GM21786 (cell line): ENCODE results near the gene EPHB1.

Source experiments
- ATAC-seq: cut with Tn5 transposase; IDR thresholded peaks from one replicate; pipeline ENCODE4 v1.9.1; 2021; ENCODE audit not compliant: unreplicated experiment

EPHB1 gene

DNA sequence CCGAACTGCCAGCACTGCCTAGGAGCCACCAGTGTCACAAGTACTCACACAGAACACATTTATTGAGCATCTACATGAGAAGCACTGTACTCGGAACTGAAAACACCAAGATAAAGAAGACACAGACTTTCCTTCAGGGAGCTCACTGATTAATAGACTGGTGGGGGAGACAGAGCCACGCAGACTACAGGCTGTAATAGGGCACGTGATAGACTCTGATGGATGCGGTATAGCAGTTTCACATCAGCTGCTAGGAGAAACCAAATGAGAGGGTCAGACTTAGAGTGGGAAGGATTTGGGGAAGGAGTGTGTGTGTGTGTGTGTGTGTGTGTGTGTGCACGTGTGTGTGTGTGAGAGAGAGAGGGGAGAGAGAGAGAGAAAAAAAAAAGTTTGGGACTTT lies 12.1 kb downstream of the EPHB1 start:
- ATAC-seq, result no peak

DNA sequence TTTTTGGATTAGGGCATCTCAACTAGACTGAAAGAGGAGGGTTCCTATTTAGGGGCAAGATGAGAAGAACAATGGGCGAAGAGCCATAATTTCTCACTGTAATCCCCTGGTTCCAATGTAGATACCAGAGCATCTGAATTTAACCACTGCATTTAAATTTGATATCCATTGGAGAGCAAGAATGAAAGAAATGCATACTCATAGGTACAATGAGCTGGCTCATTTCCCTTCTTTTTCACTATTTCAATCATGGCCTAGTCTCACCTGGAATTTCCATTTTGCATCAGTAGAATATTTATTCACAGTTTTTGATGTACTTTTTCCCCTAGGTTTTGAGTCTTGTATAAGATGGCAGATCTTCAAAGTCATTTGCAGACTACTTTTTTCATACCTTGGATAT lies 13.8 kb downstream of the EPHB1 start:
- no peak for ATAC-seq

DNA sequence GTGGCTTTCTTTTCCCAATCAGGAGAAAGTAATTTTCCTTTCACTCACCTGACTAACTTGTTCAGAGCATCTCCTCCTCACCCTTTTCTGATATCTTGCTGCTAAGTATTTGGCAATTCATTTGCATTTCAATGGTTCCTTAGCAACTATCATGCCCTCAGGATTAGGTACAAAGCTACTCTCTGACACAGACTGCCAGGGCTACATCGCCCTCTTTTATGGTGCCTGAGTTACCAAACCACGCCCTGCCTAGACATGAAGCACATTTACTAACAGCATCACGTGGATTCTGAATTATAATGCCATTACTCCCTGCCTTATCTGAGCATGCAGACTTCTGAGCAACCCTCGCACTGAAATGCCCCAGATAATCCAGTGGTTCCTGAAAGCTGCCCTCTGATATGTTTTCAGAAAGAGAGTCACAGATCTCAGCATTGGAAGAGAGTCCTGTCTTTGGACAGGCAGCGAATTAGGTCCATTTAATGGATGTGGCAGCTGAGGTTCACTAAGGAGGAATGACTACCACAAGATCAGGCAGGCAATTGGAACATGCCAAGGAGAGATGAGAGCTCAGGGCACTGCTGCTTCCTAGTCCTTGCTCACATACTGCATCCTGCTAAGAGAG lies 14.5 kb downstream of the EPHB1 start:
- no peak for ATAC-seq

- no peak for ATAC-seq
These were observed 15.0 kb downstream of the EPHB1 start for GRCh38 chr3:134810052-134810435.

DNA sequence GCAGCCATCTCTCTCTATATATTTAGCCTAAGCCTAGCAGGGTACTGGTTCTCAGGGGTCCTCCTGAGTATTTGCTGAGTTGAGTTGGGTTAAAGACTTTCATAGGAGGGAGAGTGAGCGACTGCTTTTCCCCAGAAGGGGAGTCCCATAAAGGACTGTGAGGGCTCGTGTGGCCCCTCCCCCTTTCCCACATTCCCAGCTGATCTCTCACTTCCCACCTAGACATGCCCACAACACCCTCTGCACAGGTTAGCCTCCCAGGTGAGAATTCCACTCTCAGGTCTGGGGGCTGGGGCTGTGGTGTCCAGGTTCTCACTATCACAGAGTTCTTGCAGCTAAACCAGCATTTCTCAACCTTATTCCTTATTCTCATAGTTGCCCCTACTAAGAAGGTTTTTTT lies 15.8 kb downstream of the EPHB1 start:
- no peak for ATAC-seq

GRCh38 chr3:134813618-134814017 lies 18.6 kb downstream of the EPHB1 start:
- ATAC-seq, result no peak

- no peak for ATAC-seq
These were observed 20.5 kb downstream of the EPHB1 start for GRCh38 chr3:134815519-134815918.

DNA sequence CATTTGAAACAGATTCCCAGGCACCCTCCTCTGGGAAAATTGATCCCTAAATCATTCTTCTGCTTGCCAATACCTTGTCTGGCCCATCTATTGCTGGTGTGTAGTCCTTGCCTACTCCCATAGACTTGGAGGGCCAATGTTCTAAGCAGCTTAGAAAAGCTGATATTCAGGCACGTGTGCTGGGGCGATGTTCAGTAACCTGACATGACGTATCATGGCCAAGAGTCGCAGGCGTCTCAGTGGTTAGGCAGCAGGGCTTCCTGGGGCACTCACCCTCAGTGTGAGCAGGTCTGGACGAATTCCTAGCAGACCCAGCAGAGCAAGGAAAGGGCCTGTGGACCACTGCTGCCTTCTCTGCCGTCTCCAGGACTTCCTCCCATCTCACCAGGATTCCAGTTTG lies 21.6 kb downstream of the EPHB1 start:
- ATAC-seq, result no peak

GRCh38 chr3:134817297-134817696 lies 22.2 kb downstream of the EPHB1 start:
- peak; percentile 47 for ATAC-seq

DNA sequence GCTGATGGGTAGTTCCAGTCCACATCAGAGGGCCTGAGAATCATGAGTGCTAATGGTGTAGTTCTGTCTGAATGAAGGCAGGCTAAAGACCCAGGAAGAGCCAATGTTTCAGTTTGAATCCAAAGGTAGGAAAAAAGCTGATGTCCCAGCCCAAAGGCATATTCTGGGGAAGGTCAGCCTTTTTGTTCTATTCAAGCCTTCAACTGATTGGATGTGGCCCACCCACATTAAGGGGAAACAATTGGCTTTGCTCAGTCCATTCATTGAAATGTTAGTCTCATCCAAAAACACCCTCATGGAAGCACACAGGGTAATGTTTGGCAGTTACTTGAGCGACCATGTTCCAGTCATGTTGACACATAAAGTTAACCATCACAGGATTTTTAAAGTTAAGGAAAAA lies 25.9 kb downstream of the EPHB1 start:
- ATAC-seq, result no peak

GRCh38 chr3:134822090-134822489 lies 27.0 kb downstream of the EPHB1 start:
- ATAC-seq, result no peak

DNA sequence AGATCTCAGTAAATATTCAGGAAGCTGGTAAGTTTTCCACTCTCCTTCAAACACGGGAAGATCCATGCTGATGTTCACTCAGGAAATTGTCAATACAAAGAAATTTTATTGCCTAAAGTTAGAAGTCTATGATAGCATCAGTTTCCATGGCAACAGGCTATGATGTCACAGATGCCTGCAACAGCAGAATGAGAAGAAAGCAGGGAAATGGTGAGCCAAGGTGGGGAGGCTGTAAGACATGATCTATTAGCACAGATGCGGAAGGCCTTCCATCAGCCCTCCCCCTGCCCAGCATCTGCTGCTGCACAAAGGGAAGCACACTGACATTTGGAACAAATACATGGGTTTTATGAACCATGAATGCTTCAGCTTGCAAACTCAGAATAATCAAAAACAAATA lies 28.6 kb downstream of the EPHB1 start:
- ATAC-seq, result no peak

DNA sequence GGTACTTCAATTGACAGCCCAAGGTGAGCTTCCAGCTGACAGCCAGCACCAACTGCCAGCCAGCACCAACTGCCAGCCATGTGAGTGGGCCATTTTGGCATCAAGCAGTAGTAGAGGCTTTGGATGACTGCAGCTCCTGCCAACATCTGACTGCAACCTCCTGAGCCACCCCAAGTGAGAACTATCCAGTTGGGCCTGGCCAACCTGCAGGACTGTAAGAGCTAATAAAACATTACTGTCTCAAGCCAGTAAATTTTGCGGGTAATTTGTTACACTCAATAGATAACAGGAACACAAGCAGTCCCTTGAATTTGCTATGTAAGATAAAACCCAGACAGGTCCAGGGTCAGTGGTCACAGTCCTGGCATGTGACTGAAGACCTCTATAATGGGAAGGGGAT lies 29.7 kb downstream of the EPHB1 start:
- no peak for ATAC-seq

DNA sequence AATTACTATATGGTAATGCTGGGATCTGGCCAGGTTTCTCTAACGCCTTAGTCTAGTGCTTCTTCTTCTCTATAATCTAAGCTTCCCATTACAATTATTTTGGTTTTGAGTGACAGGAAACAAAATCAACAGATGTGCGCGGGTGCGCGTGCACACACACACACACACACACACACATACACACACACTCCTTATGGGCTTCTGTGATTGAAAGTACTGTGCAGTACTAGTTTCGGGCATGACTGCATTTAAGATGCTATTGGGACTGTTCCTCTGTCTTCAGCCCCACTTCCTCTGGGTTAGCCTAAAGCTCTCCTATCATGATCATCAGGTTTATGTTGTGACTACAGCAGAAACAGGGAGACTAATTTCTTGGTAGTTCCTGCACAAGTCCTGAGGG lies 32.2 kb downstream of the EPHB1 start:
- no peak for ATAC-seq

DNA sequence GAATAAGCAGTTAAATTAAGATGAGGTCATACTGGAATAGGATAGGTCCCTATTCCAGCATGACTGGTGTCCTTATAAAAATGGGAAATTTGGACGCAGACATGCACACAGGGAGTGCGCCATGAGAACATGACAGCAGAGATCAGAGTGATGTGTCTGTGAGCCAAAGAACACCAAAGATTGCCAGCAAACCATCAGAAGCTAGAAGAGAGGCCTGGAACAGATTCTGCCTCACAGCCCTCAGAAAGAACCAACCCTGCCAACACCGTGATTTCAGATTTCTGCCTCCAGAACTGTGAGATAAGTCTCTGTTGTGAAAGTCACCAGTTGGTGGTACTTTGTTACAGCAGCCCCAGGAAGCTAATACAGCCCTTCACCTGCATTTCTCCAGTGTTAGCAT lies 34.7 kb downstream of the EPHB1 start:
- no peak for ATAC-seq

GRCh38 chr3:134832585-134832984 lies 37.5 kb downstream of the EPHB1 start:
- ATAC-seq, result no peak

DNA sequence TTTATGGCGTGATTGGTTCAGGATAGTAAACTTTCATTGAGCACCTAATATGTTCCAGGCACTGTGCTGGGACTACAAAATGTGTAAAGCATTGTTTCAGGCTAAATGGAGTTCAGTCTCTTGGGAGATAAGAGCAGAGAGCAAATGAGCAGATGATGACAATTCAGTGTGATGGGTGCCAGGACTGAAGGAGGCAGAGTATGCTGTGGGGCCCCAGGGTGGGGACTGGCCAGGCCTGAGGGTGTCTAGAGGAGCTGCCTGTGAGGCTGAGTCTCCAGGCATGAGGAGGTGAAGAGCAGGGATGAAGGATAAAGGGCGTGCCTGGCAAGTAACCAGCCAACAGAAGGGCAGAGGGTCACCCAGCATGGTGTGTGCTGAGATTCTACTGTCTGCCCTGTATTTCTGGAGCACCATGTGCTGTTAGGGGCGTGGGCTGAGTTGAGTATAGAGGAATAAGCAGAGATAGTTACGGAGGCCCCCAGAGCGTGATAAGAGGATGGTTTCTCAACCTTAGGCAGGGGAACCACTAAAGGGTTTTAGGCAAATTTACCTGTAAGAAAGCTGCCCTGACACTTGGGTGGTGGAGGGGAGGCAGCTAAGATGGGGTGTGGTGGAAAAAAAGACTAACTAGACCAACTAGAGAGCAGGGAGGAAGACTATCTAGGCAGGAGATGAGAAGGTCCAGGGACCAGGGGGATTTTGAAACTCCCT lies 38.5 kb downstream of the EPHB1 start:
- ATAC-seq, result no peak

DNA sequence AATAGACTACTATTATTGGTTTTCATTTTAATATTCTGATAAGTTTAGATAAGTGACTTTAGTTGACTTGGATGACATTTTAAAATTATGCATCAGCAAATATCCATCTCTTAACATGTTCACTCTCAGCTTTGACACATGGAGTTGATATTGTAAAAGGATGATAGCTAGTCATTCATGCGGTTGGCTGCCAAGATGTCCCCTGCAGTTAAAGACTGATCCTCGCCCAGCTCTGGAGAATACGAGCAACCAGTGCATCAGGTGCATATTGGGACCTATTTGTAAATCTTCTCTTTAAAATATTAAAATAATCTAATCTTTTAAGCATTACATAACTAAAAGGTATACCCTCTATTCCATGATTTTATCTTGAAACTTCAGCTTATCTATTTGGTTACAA lies 41.9 kb downstream of the EPHB1 start:
- ATAC-seq, result no peak

DNA sequence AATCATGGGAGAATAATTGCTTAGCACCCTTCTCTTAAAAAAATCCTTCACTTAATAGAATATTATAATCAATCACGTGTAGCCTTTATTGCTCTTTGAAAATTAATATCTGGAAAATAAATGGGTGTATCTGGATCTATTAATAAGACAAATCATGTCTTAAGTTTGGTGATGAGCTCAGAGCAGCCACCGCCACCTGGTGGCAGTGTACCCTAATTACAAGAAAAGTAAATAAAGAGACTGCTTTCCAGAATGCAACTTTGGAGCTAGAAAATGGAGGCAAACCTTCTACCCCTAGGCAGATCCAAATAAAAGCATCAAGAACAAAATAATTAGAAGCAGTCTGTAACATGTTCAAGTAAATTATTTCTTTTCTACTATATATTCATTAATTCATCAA lies 43.5 kb downstream of the EPHB1 start:
- no peak for ATAC-seq

- ATAC-seq, result no peak
These were observed 44.4 kb downstream of the EPHB1 start for GRCh38 chr3:134839422-134839821.

DNA sequence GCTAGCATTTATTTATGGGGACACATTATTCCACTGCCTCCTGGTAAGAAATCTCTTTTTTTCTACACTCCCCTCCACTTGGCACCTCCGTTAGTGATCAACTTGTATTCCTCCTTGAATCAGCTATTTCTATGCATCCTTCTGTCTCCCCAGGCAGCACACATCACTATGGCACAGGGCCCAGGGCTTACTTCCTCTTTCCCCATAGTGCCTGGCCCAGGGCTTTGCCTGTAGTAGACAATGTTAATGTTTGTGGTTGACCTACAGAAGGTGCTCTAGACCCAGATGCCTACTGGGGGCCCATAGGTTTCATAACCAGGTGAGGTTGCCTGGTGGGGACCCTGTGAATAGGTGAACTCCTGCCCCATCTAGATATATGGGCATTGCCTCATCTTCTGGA lies 44.9 kb downstream of the EPHB1 start:
- ATAC-seq, result peak; percentile 66

DNA sequence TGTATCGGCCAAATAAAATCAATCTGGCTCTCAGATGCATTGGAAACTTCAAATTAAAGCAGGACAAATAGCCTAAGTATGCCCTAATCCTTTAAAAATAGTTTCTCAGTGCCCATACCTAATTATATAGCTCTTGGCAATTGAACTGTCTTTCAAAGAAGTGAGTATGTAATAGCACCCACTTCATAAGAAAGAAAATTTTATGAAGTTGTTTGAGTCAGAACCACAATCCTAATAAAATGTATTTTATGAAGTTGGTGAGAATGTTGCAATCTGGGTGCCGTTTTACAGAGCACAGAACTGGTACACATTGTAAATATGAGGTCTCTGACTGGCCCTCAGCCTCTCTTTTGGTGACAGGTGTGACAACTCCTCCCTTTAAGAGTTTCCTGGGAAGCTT lies 45.4 kb downstream of the EPHB1 start:
- ATAC-seq, result no peak

GRCh38 chr3:134846084-134846483 lies 51.0 kb downstream of the EPHB1 start:
- no peak for ATAC-seq
